K562 (cell line): ENCODE results near the gene SV2C. TPM values are rescaled to one million over a fixed set of nuclear protein-coding genes. Genes with fewer than 3 reads are reported as not detected.

Experiments
- ATAC-seq: fragments of 200-7000 bp; cut with Tn5 transposase; 3 replicates; pipeline ENCODE4 v1.9.1; 2020; ENCODE audit warnings: moderate library complexity
- BruUV-seq: library from RNA; stranded (reverse); fragments of 400-500 nt; replicated peaks from 2 replicates; lab custom pipeline; 2021; lab: Mats Ljungman, UMichigan
- CTCF ChIA-PET: fragments of 300-600 bp; formaldehyde crosslinking; extraction: SDS; loops from one replicate; lab custom pipeline; 2021; ENCODE audit warnings: low intra/inter-chr PET ratio; lab: Yijun Ruan, JAX
- POLR2A ChIA-PET: fragments of 300-600, 350-650 bp; sonication (Branson Sonifier 250); formaldehyde crosslinking; extraction: SDS; loops from one replicate; lab custom pipeline; 2021; ENCODE audit warnings: antibody characterized with exemption, inconsistent platforms; lab: Yijun Ruan, JAX
- DNase-seq, 4 experiments: peaks; one replicate each; pipeline versions ENCODE4 v3.0.0 to v3.0.0-alpha.2; 2011 to 2018; ENCODE audit warnings: low spot score in 3 of 4, mixed read lengths in 3 of 4; ENCODE audit errors: extremely low read depth in 1 of 4
- FAIRE-seq: peaks from 2 replicates; lab custom pipeline; 2011; peaks lifted over from hg19 to GRCh38; lab: Jason Lieb, UNC
- H2AFZ ChIP-seq: 2 replicates; pipeline ENCODE4 v1.6.0; 2011; ENCODE audit warnings: low read depth, low read length, control low read depth, inconsistent platforms
- H3K27ac ChIP-seq: fragments of 200-600 bp; 3 replicates; pipeline ENCODE4 v1.8.0; 2011; ENCODE audit warnings: low read depth, mild to moderate bottlenecking, control low read depth, inconsistent platforms, low read length, moderate library complexity, mixed read lengths; ENCODE audit errors: extremely low read depth
- H3K27me3 ChIP-seq, 2 experiments: fragments of 300-600 bp in 1 of 2; 2 replicates in 1 of 2; 3 replicates in 1 of 2; pipeline versions ENCODE4 v1.6.0 to v1.8.0; 2011; ENCODE audit warnings: inconsistent platforms in 2 of 2, low read length in 2 of 2, mild to moderate bottlenecking in 1 of 2, mixed read lengths in 1 of 2, moderate library complexity in 1 of 2; ENCODE audit not compliant: control insufficient read depth in 2 of 2, insufficient read depth in 2 of 2
- H3K36me3 ChIP-seq: fragments of 300-600 bp; 3 replicates; pipeline ENCODE4 v1.8.0; 2011; ENCODE audit warnings: mild to moderate bottlenecking, low read length, inconsistent platforms; ENCODE audit not compliant: control insufficient read depth, insufficient read depth
- H3K4me1 ChIP-seq, 2 experiments: fragments of 200-600 bp in 1 of 2; replicated peaks in 1 of 2; 2 replicates in 1 of 2; 3 replicates in 1 of 2; pipeline versions ENCODE4 v1.5.1 to v1.8.0; 2011; ENCODE audit warnings: inconsistent platforms in 2 of 2, low read length in 2 of 2, mild to moderate bottlenecking in 1 of 2, mixed read lengths in 1 of 2, moderate library complexity in 1 of 2; ENCODE audit not compliant: control insufficient read depth in 2 of 2, insufficient read depth in 2 of 2
- H3K4me2 ChIP-seq: 2 replicates; pipeline ENCODE4 v1.6.1; 2011; ENCODE audit warnings: low read length, control low read depth, inconsistent platforms, mixed read lengths; ENCODE audit not compliant: insufficient read depth
- H3K4me3 ChIP-seq: fragments of 200-600 bp; sonication (generic), shearing (Covaris generic); 2 replicates; pipeline ENCODE4 v1.5.1; 2016; ENCODE audit warnings: control low read depth, inconsistent platforms
- H3K79me2 ChIP-seq: fragments of 200-600 bp; 3 replicates; pipeline ENCODE4 v1.8.0; 2011; ENCODE audit warnings: low read length, inconsistent platforms; ENCODE audit not compliant: control insufficient read depth, insufficient read depth
- H3K9ac ChIP-seq, 2 experiments: 2 replicates each; pipeline versions ENCODE4 v1.6.0 to v1.6.1; 2011; ENCODE audit warnings: low read depth in 2 of 2, low read length in 2 of 2, control low read depth in 1 of 2, inconsistent platforms in 1 of 2, mild to moderate bottlenecking in 1 of 2, mixed read lengths in 1 of 2; ENCODE audit not compliant: insufficient read depth in 1 of 2
- H3K9me1 ChIP-seq: one replicate; pipeline ENCODE4 v1.6.0; 2011; ENCODE audit warnings: inconsistent platforms, mild to moderate bottlenecking, low read length, moderate library complexity; ENCODE audit not compliant: control insufficient read depth, insufficient read depth
- H3K9me3 ChIP-seq: replicated peaks from 2 replicates; pipeline ENCODE4 v1.5.1; 2011; ENCODE audit warnings: low read depth, low read length, inconsistent platforms; ENCODE audit not compliant: control insufficient read depth, insufficient read depth
- H4K20me1 ChIP-seq: replicated peaks from 2 replicates; pipeline ENCODE4 v1.6.1; 2011; ENCODE audit warnings: low read length, inconsistent platforms, mixed read lengths; ENCODE audit not compliant: control insufficient read depth, insufficient read depth
- CEBPG ChIP-seq, 3 experiments: fragments of 200-800 bp in 1 of 3; sonication (Bioruptor generic) in 1 of 3; sonication (generic) in 1 of 3; formaldehyde crosslinking in 1 of 3; IDR thresholded peaks in 2 of 3; conservative IDR thresholded peaks in 1 of 3; 2 replicates each; pipeline versions ENCODE4 v1.6.1 to v1.8.0; 2016 to 2022; ENCODE audit warnings: missing compliant biosample characterization in 2 of 3, missing genetic modification characterization in 2 of 3, mild to moderate bottlenecking in 1 of 3, missing genetic modification reagents in 1 of 3
- EGR1 ChIP-seq: fragments of 450-650 bp; conservative IDR thresholded peaks from 2 replicates; pipeline ENCODE4 v1.6.1; 2017; ENCODE audit warnings: mild to moderate bottlenecking
- ETV1 ChIP-seq: fragments of 450-650 bp; conservative IDR thresholded peaks from 2 replicates; pipeline ENCODE4 v1.6.1; 2016; ENCODE audit warnings: missing genetic modification characterization, control low read depth, low read depth, missing compliant biosample characterization
- ETV6 ChIP-seq, 3 experiments: fragments of 150-350 bp in 1 of 3; sonication (generic) in 1 of 3; formaldehyde crosslinking in 1 of 3; IDR thresholded peaks; 2 replicates each; pipeline versions ENCODE4 v1.6.1 to v1.8.0; 2014 to 2022; ENCODE audit warnings: borderline replicate concordance in 2 of 3, low read depth in 2 of 3, antibody characterized with exemption in 1 of 3, low read length in 1 of 3, mild to moderate bottlenecking in 1 of 3, missing genetic modification reagents in 1 of 3
- HOXB6 ChIP-seq: fragments of 250-450 bp; sonication (Bioruptor Pico); IDR thresholded peaks from 2 replicates; pipeline ENCODE4 v1.5.1; 2022; ENCODE audit warnings: mild to moderate bottlenecking, borderline replicate concordance
- LARP7 ChIP-seq: fragments of 450-650 bp; IDR thresholded peaks from 2 replicates; pipeline ENCODE4 v1.6.1; 2016
- MCM5 ChIP-seq: fragments of 450-650 bp; IDR thresholded peaks from 2 replicates; pipeline ENCODE4 v1.6.1; 2016; ENCODE audit warnings: low read depth
- PHB ChIP-seq: fragments of 250-450 bp; sonication (Bioruptor Pico); IDR thresholded peaks from 2 replicates; pipeline ENCODE4 v1.5.0; 2021
- RUNX1 ChIP-seq: sonication (generic); IDR thresholded peaks from 2 replicates; pipeline ENCODE4 v1.6.1; 2016; ENCODE audit warnings: antibody characterized with exemption, low read depth
- TAF7 ChIP-seq: fragments of 450-650 bp; IDR thresholded peaks from 2 replicates; pipeline ENCODE4 v1.6.1; 2016; ENCODE audit warnings: missing genetic modification characterization, missing compliant biosample characterization
- TCF7L2 ChIP-seq: fragments of 150-350 bp; IDR thresholded peaks from 2 replicates; pipeline ENCODE4 v1.6.1; 2016; ENCODE audit warnings: low read depth, mild to moderate bottlenecking, low read length, moderate library complexity
- TCFL5 ChIP-seq: fragments of 250-450 bp; sonication (Bioruptor Pico); conservative IDR thresholded peaks from 2 replicates; pipeline ENCODE4 v1.6.1; 2021; ENCODE audit warnings: mild to moderate bottlenecking, moderate library complexity, matching md5 sums
- ZNF146 ChIP-seq: IDR thresholded peaks from one replicate; pipeline ENCODE4 v1.6.1; 2018; ENCODE audit warnings: missing compliant biosample characterization; ENCODE audit not compliant: unreplicated experiment
- ZNF212 ChIP-seq: fragments of 450-650 bp; formaldehyde crosslinking; IDR thresholded peaks from 2 replicates; pipeline ENCODE4 v1.4.0; 2020; ENCODE audit warnings: mild to moderate bottlenecking
- ZNF23 ChIP-seq: fragments of 250-450 bp; sonication (Bioruptor Pico); IDR thresholded peaks from 2 replicates; pipeline ENCODE4 v1.4.0; 2020; ENCODE audit warnings: mild to moderate bottlenecking
- ZNF395 ChIP-seq: fragments of 200-800 bp; sonication (Bioruptor generic); IDR thresholded peaks from 2 replicates; pipeline ENCODE4 v1.6.1; 2017; ENCODE audit warnings: missing genetic modification characterization, missing compliant biosample characterization
- ZNF639 ChIP-seq, 2 experiments: fragments of 200-800 bp in 1 of 2; sonication (Bioruptor generic) in 1 of 2; sonication (generic) in 1 of 2; formaldehyde crosslinking in 1 of 2; IDR thresholded peaks in 1 of 2; conservative IDR thresholded peaks in 1 of 2; 2 replicates each; pipeline versions ENCODE4 v1.5.0 to v1.6.1; 2016 to 2020; ENCODE audit warnings: missing compliant biosample characterization in 1 of 2, missing genetic modification characterization in 1 of 2, missing genetic modification reagents in 1 of 2
- in situ Hi-C: fragments of 300-500 bp; cut with MboI; formaldehyde crosslinking; loops from 4 replicates; pipeline ENCODE4 v1.15.0; 2018; ENCODE audit warnings: inconsistent platforms, mixed read lengths
- intact Hi-C: fragments of 100-400 bp; cut with micrococcal nuclease; formaldehyde crosslinking; loops from 2 replicates; pipeline ENCODE4 v1.14.2; 2022
- polyA plus RNA-seq, 8 experiments: library from polyadenylated mRNA; depleted of rRNA in 4 of 8; stranded (reverse) in 5 of 8; unstranded in 3 of 8; fragments of >200 nt; fragmentation: Nextera tagmentation in 2 of 8; fragmentation: Illumina TruSeq in 1 of 8; extraction: Ambion mirVana in 2 of 8; extraction: Trizol in 1 of 8; gene quantifications; 2 replicates each; pipeline versions ENCODE4 v1.2.1 to v1.2.3, GENCODE V29; 2011 to 2014; ENCODE audit warnings: inconsistent platforms in 1 of 8, missing spikeins in 1 of 8
- total RNA-seq, 7 experiments: library from RNA; depleted of rRNA in 6 of 7; stranded (reverse); fragments of >200 nt in 6 of 7; fragmentation: Illumina TruSeq in 2 of 7; extraction: Trizol in 2 of 7; gene quantifications; 2 replicates each; pipeline versions ENCODE4 v1.2.1 to v1.2.3, GENCODE V29; 2011 to 2021; ENCODE audit warnings: low replicate concordance in 1 of 7
- TF ChIP-seq, protein P1 (sequence below): fragments of 450-650 bp; IDR thresholded peaks from 2 replicates; pipeline ENCODE4 v1.6.1; 2018; ENCODE audit warnings: mild to moderate bottlenecking, low read depth; ENCODE audit not compliant: partially characterized antibody

SV2C gene
- total and polyA plus RNA-seq, 9 of the 15 experiments (the other 6 are each of a cell fraction or from before 2014, with no cell fraction given): 0.05 TPM; not detected in 8

GRCh38 chr5:76187386-76187785 is 104.2 kb downstream of the SV2C start:
- Histone ChIP-seq H3K27ac (no peak overlapping the region), H3K4me1 (no peaks in the 10 kb centered on the region), H3K4me3 (no peak overlapping the region), H3K36me3 (no peaks in the 10 kb centered on the region), H3K9me1 (no peaks in the 10 kb centered on the region), H4K20me1 (no peaks in the 10 kb centered on the region), H3K9ac (no peak overlapping the region), H3K79me2 (no peaks in the 10 kb centered on the region), H3K27me3 (peaks cover 0 to 2% of the 10 kb centered on the region in 2 experiments; a peak in 1 of 5 replicates), H3K9me3 (peaks cover under 1% of the 10 kb centered on the region; the same call in 1 of the 2 replicates), H3K4me2 (no peak overlapping the region), H2AFZ (no peak overlapping the region)
- BruUV-seq: no TSS peak
- no peak for ATAC-seq
- TF ChIP-seq TAF7 (tag): no peak
- no peak for TF ChIP-seq HOXB6 (CRISPR knock-in tag)
- no peak for TF ChIP-seq ZNF639 (CRISPR knock-in tag; conservative IDR thresholded peaks at IDR 0.05 in 1 of 2, IDR thresholded peaks at IDR 0.05 in 1 of 2)
- TF ChIP-seq PHB (CRISPR knock-in tag): no peak
- TF ChIP-seq TCFL5: no peak
- TF ChIP-seq LARP7: no peak
- no peak for TF ChIP-seq MCM5
- no peak for TF ChIP-seq ZNF212
- TF ChIP-seq ZNF146 (CRISPR knock-in tag): no peak
- no peak for TF ChIP-seq ZNF23 (CRISPR knock-in tag)
- TF ChIP-seq, protein P1, sequence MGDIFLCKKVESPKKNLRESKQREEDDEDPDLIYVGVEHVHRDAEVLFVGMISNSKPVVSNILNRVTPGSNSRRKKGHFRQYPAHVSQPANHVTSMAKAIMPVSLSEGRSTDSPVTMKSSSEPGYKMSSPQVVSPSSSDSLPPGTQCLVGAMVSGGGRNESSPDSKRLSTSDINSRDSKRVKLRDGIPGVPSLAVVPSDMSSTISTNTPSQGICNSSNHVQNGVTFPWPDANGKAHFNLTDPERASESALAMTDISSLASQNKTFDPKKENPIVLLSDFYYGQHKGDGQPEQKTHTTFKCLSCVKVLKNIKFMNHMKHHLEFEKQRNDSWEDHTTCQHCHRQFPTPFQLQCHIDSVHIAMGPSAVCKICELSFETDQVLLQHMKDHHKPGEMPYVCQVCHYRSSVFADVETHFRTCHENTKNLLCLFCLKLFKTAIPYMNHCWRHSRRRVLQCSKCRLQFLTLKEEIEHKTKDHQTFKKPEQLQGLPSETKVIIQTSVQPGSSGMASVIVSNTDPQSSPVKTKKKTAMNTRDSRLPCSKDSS: no peak
- no peak for TF ChIP-seq CEBPG (CRISPR knock-in tag; IDR thresholded peaks at IDR 0.05)
- TF ChIP-seq CEBPG (tag; conservative IDR thresholded peaks at IDR 0.05 in 1 of 2, IDR thresholded peaks at IDR 0.05 in 1 of 2): no peak
- no peak for TF ChIP-seq ZNF395
- no peak for TF ChIP-seq ETV6 (IDR thresholded peaks at IDR 0.05; ENCODE audit: borderline replicate concordance in 1 of 2, low read depth in 2 of 2, low read length in 1 of 2)
- TF ChIP-seq ETV6 (CRISPR knock-in tag; IDR thresholded peaks at IDR 0.05; ENCODE audit: borderline replicate concordance): no peak
- no peak for TF ChIP-seq EGR1
- TF ChIP-seq TCF7L2: no peak
- no peak for TF ChIP-seq ETV1
- no peak for TF ChIP-seq RUNX1
- FAIRE-seq: no peak
- POLR2A ChIA-PET: no interaction called here
- CTCF ChIA-PET: no interaction called here
- intact Hi-C loops: loop anchor here (10.0 kb wide), 1 partner anchor 453 kb away; no protein-coding TSS in a partner anchor
- no peak for DNase-seq
- in situ Hi-C loops: no loop called here
